ENCODE results near the gene HAPLN2. TPM values are rescaled to one million over a fixed set of nuclear protein-coding genes. Genes with fewer than 3 reads are reported as not detected.
"Not testable (repeated sequence)": the region's sequence is repeated elsewhere in the genome, so short reads cannot be mapped to it uniquely, and the experiment has no call there.

HAPLN2 gene
- total RNA-seq, 1 experiment from 2014 or later: not detected

DNA sequence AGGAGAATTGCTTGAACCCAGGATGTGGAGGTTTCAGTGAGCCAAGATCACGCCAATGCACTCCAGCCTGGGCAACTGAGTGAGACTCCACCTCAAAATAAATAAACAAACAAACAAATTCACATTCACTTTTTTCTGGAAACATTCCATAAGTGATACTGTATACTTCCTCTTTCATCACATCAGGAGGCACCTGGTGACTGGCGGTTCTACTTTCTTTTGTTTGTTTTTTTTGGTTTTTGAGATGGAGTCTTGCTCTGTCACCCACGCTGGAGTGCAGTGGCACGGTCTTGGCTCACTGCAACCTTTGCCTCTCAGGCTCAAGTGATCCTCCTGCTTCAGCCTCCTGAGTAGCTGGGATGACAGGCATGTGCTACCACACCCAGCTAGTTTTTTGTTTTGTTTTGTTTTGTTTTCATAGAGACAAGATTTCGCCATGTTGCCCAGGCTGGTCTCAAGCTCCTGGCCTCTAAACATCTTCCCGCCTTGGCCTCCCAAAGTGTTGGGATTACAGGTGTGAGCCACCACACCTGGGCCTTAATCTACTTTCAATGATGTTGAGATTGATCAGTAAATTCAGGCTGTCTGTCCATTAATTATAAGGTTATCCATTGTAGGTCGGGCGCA, 10.7 kb downstream of the HAPLN2 start:
- Mint-ChIP-seq H3K36me3 (ENCODE audit: insufficient read depth, unreplicated experiment) (peaks cover 6% of the 10 kb centered on the region), H3K9me3 (ENCODE audit: low read depth, unreplicated experiment) (no peaks in the 10 kb centered on the region), H3K4me3 (ENCODE audit: low read depth, unreplicated experiment) (no peak overlapping the region), H3K27me3 (ENCODE audit: unreplicated experiment) (peaks cover 40% of the 10 kb centered on the region), H3K4me1 (ENCODE audit: low read depth, unreplicated experiment) (peaks cover 12% of the 10 kb centered on the region), H3K27ac (ENCODE audit: unreplicated experiment) (no peak overlapping the region)
- CTCF ChIA-PET: interaction anchor here (0.6 kb wide), 1 partner anchor 47 kb away, joined by 4 read pairs; no protein-coding TSS in a partner anchor
- intact Hi-C loops (cut with micrococcal nuclease; ENCODE audit: unreplicated experiment): loop anchor here (10.0 kb wide), 1 partner anchor 265 kb away; the partner anchor contains the start of gene PEAR1
- DNase-seq: no peak
- TF ChIP-seq CTCF (IDR thresholded peaks at IDR 0.05; ENCODE audit: unreplicated experiment): no peak
- no TSS peak for BruUV-seq (replicated peaks)

DNA sequence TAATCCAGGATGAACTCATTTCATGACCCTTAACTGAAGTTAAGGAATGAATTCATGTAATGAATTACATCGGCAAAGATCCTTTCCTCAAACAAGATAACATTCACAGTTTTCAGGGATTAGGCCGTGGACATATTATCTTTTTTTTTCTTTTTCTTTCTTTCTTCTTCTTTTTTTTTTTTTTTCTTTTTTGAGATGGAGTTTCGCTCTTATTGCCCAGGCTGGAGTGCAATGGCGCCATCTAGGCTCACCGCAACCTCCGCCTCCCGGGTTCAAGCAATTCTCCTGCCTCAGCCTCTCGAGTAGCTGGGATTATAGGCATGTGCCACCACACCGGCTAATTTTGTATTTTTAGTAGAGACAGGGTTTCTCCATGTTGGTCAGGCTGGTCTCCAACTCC, 11.9 kb downstream of the HAPLN2 start:
- H3K36me3 Mint-ChIP-seq (ENCODE audit: insufficient read depth, unreplicated experiment); CTCF ChIA-PET; H3K27ac Mint-ChIP-seq (ENCODE audit: unreplicated experiment); H3K4me1 Mint-ChIP-seq (ENCODE audit: low read depth, unreplicated experiment); BruUV-seq (replicated peaks); H3K4me3 Mint-ChIP-seq (ENCODE audit: low read depth, unreplicated experiment); intact Hi-C loops (cut with micrococcal nuclease; ENCODE audit: unreplicated experiment); H3K9me3 Mint-ChIP-seq (ENCODE audit: low read depth, unreplicated experiment); DNase-seq: not testable (repeated sequence)
- peaks cover 28% of the 10 kb centered on the region for H3K27me3 Mint-ChIP-seq (ENCODE audit: unreplicated experiment)

DNA sequence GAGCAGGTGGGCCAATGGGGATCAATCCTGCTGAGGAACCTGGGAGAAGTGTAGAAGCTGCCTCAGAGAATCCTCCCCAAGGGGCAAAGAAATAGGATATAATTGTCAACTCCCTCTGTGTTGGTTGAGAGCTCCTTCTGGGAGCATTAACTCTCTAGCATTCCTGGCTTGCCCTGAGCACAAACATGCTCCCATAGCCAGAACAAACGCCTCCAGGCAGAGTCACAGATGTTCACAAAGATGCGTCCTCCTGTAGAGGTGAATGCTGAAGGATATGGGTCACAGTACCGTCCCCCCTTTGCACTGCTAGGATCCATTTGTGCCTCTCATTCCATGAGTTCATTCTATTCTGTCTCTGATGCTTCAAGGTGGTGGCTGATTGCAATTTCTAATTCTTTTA, 13.1 kb downstream of the HAPLN2 start:
- BruUV-seq (replicated peaks): no TSS peak
- CTCF ChIA-PET: interaction anchor here (0.7 kb wide), 2 partner anchors 61 to 74 kb away, joined by 3 to 4 read pairs; no protein-coding TSS in a partner anchor
- H3K4me3 Mint-ChIP-seq (ENCODE audit: low read depth, unreplicated experiment): no peak overlapping the region
- peaks cover 24% of the 10 kb centered on the region for H3K27me3 Mint-ChIP-seq (ENCODE audit: unreplicated experiment)
- no peak for TF ChIP-seq CTCF (IDR thresholded peaks at IDR 0.05; ENCODE audit: unreplicated experiment)
- H3K9me3 Mint-ChIP-seq (ENCODE audit: low read depth, unreplicated experiment): no peaks in the 10 kb centered on the region
- peaks cover 4% of the 10 kb centered on the region for H3K36me3 Mint-ChIP-seq (ENCODE audit: insufficient read depth, unreplicated experiment)
- intact Hi-C loops (cut with micrococcal nuclease; ENCODE audit: unreplicated experiment): no loop called here
- no peak for DNase-seq
- no peak overlapping the region for H3K27ac Mint-ChIP-seq (ENCODE audit: unreplicated experiment)
- peaks cover 11% of the 10 kb centered on the region for H3K4me1 Mint-ChIP-seq (ENCODE audit: low read depth, unreplicated experiment)

DNA sequence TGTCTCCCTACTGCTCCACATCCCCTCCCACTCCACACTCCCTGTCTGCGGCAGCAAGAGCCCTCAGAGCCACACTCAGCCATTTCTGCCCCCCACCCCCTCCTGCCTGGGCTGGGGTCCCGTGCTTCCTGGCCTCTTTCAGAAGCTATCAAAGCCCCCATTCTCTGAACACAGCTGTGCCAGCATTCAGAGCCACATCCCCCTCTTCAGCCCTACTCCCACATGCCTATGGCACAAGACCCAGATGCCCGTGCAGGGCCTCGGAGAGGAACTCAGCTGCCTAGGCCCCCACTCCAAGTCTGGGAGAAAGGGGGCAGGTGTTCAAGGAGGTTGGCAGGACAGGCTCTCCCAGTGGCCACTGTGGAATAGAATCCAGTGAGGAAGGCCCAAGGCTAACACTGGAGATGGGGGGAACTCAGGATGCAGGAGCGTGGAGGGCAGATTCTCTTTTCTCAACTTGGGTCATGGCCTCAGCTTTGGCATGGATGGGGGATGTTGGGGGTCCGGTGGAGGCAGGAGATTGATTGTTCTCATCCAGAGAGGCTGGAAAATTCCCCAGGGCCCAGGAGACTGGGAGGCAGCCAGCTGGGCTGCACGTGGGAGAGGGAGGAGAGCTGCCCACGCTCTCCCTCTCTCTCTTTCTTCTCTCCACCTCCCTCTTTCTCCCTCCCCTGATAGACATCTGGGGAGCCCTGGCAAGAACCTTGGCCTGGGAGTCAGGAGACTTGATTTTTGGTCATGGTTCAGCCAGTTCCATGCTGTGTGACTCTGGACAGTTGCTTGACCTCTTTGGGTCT, 19.2 kb downstream of the HAPLN2 start:
- TF ChIP-seq CTCF (IDR thresholded peaks at IDR 0.05; ENCODE audit: unreplicated experiment): no peak
- Mint-ChIP-seq H3K4me3 (ENCODE audit: low read depth, unreplicated experiment) (no peak overlapping the region), H3K27me3 (ENCODE audit: unreplicated experiment) (peaks cover 9% of the 10 kb centered on the region), H3K4me1 (ENCODE audit: low read depth, unreplicated experiment) (peaks cover 11% of the 10 kb centered on the region), H3K27ac (ENCODE audit: unreplicated experiment) (peak overlapping the region; percentile 65), H3K36me3 (ENCODE audit: insufficient read depth, unreplicated experiment) (peaks cover 51% of the 10 kb centered on the region), H3K9me3 (ENCODE audit: low read depth, unreplicated experiment) (no peaks in the 10 kb centered on the region)
- CTCF ChIA-PET: interaction anchor here (0.5 to 1.2 kb wide), 2 partner anchors 51 to 685 kb away, joined by 3 read pairs; no protein-coding TSS in a partner anchor
- no TSS peak for BruUV-seq (replicated peaks)
- intact Hi-C loops (cut with micrococcal nuclease; ENCODE audit: unreplicated experiment): no loop called here
- no peak for DNase-seq

All from Calu3 (cell line).